OCI-LY1 (cell line): ENCODE measurements around the gene BBS12.

ENCODE experiments used
- H2AFZ ChIP-seq: fragments of 200-600 bp; sonication (generic), shearing (Covaris generic); 2 replicates; pipeline ENCODE4 v1.6.0; 2014; ENCODE audit warnings: antibody characterized with exemption, mild to moderate bottlenecking, low read length
- H3F3A ChIP-seq: fragments of 200-600 bp; sonication (generic), shearing (Covaris generic); 2 replicates; pipeline ENCODE4 v1.6.0; 2014; ENCODE audit warnings: mild to moderate bottlenecking, antibody characterized with exemption, low read length, moderate library complexity; ENCODE audit not compliant: insufficient read depth
- H3K27ac ChIP-seq: fragments of 200-600 bp; sonication (generic); 2 replicates; pipeline ENCODE4 v1.5.1; 2014; ENCODE audit warnings: low read length, mixed run types, mild to moderate bottlenecking, low read depth; ENCODE audit not compliant: poor library complexity, severe bottlenecking
- H3K27me3 ChIP-seq: fragments of 200-600 bp; sonication (generic); 2 replicates; pipeline ENCODE4 v1.6.0; 2014; ENCODE audit warnings: antibody characterized with exemption, mild to moderate bottlenecking, low read length, moderate library complexity; ENCODE audit not compliant: insufficient read depth
- H3K36me3 ChIP-seq: fragments of 200-600 bp; sonication (generic); 2 replicates; pipeline ENCODE4 v1.6.1; 2014; ENCODE audit warnings: mild to moderate bottlenecking, antibody characterized with exemption, low read length, moderate library complexity, mixed read lengths; ENCODE audit not compliant: insufficient read depth
- H3K4me1 ChIP-seq: fragments of 200-600 bp; sonication (generic); 2 replicates; pipeline ENCODE4 v1.5.1; 2014; ENCODE audit warnings: mild to moderate bottlenecking, low read length, moderate library complexity; ENCODE audit not compliant: insufficient read depth, severe bottlenecking
- H3K4me2 ChIP-seq: fragments of 200-600 bp; sonication (generic), shearing (Covaris generic); 2 replicates; pipeline ENCODE4 v1.6.1; 2014; ENCODE audit warnings: low read length
- H3K4me3 ChIP-seq: fragments of 200-600 bp; sonication (generic); 2 replicates; pipeline ENCODE4 v1.5.1; 2014; ENCODE audit warnings: low read length, low read depth, mild to moderate bottlenecking, mixed read lengths; ENCODE audit not compliant: poor library complexity, severe bottlenecking
- H3K79me2 ChIP-seq: fragments of 200-600 bp; shearing (Covaris generic); 2 replicates; pipeline ENCODE4 v1.6.1; 2016; ENCODE audit warnings: mixed run types, low read length, mixed read lengths; ENCODE audit not compliant: insufficient read depth
- H3K9ac ChIP-seq: fragments of 200-600 bp; sonication (generic), shearing (Covaris generic); 2 replicates; pipeline ENCODE4 v1.6.1; 2014; ENCODE audit warnings: mild to moderate bottlenecking, low read length, mixed read lengths
- H3K9me2 ChIP-seq: fragments of 200-600 bp; sonication (generic), shearing (Covaris generic); 2 replicates; pipeline ENCODE4 v1.6.1; 2014; ENCODE audit warnings: low read depth, mild to moderate bottlenecking, low read length, mixed read lengths
- H3K9me3 ChIP-seq: fragments of 200-600 bp; shearing (Covaris generic); 2 replicates; pipeline ENCODE4 v1.6.1; 2014; ENCODE audit warnings: low read length, mixed read lengths
- H4K20me1 ChIP-seq: fragments of 200-600 bp; sonication (generic), shearing (Covaris generic); 2 replicates; pipeline ENCODE4 v1.6.0; 2016; ENCODE audit warnings: mild to moderate bottlenecking, low read length; ENCODE audit not compliant: insufficient read depth
- EZH2 ChIP-seq: fragments of 200-600 bp; sonication (generic), shearing (Covaris generic); IDR thresholded peaks from 2 replicates; pipeline ENCODE4 v1.8.0; 2017; ENCODE audit warnings: borderline replicate concordance, mixed run types, mild to moderate bottlenecking, antibody characterized with exemption, low read length, moderate library complexity, mixed read lengths
- TF ChIP-seq, protein P1 (sequence below): fragments of 200-600 bp; sonication (generic), shearing (Covaris generic); IDR thresholded peaks from 2 replicates; pipeline ENCODE4 v1.5.1; 2017; ENCODE audit warnings: mild to moderate bottlenecking, antibody characterized with exemption, low read length, moderate library complexity, mixed read lengths

BBS12 gene

DNA sequence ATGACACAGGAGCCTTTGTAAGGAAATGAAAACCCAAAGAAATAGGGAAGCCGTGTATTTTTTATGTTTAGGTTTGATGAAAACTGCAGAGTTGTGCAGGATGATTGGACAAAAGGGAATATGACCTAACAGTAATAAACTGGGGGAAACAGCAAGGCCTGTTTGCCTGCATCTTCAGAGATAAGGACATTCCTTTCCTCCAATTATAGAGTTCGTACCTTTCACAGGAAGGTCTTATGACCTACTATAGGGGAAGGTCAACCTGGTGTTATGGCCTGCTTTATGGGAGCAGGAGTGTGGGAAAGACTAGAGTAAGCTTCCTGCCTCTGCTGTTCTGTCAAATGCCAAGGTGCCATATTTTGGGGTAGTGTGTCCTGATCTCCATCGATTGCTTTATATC lies 42.5 kb downstream of the BBS12 start:
- Histone ChIP-seq H3K36me3 (no peaks in the 10 kb centered on the region), H3K27me3 (no peaks in the 10 kb centered on the region), H3K79me2 (no peaks in the 10 kb centered on the region), H3K4me3 (no peak overlapping the region), H3F3A (no peaks in the 10 kb centered on the region), H3K4me1 (no peaks in the 10 kb centered on the region), H2AFZ (no peak overlapping the region), H3K27ac (no peak overlapping the region), H3K9me2 (no peaks in the 10 kb centered on the region), H3K9ac (no peak overlapping the region), H4K20me1 (no peaks in the 10 kb centered on the region), H3K4me2 (no peak overlapping the region), H3K9me3 (no peaks in the 10 kb centered on the region)
- TF ChIP-seq, protein P1, sequence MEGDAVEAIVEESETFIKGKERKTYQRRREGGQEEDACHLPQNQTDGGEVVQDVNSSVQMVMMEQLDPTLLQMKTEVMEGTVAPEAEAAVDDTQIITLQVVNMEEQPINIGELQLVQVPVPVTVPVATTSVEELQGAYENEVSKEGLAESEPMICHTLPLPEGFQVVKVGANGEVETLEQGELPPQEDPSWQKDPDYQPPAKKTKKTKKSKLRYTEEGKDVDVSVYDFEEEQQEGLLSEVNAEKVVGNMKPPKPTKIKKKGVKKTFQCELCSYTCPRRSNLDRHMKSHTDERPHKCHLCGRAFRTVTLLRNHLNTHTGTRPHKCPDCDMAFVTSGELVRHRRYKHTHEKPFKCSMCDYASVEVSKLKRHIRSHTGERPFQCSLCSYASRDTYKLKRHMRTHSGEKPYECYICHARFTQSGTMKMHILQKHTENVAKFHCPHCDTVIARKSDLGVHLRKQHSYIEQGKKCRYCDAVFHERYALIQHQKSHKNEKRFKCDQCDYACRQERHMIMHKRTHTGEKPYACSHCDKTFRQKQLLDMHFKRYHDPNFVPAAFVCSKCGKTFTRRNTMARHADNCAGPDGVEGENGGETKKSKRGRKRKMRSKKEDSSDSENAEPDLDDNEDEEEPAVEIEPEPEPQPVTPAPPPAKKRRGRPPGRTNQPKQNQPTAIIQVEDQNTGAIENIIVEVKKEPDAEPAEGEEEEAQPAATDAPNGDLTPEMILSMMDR: no peak
- no peak for TF ChIP-seq EZH2

DNA sequence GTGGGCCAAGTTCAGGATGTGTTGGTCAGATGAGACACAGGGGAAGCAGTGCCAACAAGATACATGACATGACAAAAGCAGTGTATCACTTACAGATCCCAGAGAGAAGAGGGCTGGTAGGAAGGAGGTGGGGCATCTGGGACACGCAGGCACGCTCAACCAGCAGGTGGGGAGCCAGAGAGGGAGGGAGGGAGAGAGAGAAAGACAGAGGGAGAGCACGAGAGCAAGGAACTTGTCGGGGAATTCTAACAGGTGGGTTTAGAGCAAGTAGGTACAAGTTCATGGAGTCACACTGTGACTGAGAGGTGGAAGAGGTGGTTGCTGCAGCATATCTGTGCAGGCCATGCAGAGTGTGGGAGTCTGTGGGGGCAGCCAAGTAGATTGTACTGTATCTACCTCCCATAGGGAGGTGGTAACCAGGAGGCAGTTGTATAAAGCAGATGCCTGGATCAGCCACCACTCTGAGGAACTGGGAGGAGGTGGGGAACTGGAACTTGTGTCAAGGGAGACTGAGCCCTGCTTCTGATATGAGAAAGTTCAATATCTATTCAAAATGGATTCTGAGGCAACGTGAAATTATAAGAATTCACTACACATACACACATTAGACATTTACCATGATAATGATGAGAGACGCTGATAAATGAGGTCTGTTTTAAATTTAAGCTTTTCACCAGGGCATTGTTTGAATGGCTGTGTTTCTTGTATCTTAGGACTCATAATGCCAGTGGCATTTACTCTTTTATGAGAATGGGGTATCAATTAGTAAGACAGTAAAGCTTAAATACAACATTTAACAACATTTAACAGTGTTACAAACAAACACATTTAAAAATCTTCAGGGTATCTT lies 43.7 kb downstream of the BBS12 start:
- TF ChIP-seq, protein P1: no peak
- TF ChIP-seq EZH2: no peak
- Histone ChIP-seq H3K9me2 (no peaks in the 10 kb centered on the region), H3K4me2 (no peak overlapping the region), H3K79me2 (no peaks in the 10 kb centered on the region), H3K27ac (no peak overlapping the region), H3K9me3 (no peaks in the 10 kb centered on the region), H3K27me3 (no peaks in the 10 kb centered on the region), H3K36me3 (no peaks in the 10 kb centered on the region), H4K20me1 (no peaks in the 10 kb centered on the region), H3K4me1 (no peaks in the 10 kb centered on the region), H3F3A (no peaks in the 10 kb centered on the region), H3K9ac (no peak overlapping the region), H3K4me3 (no peak overlapping the region), H2AFZ (no peak overlapping the region)

DNA sequence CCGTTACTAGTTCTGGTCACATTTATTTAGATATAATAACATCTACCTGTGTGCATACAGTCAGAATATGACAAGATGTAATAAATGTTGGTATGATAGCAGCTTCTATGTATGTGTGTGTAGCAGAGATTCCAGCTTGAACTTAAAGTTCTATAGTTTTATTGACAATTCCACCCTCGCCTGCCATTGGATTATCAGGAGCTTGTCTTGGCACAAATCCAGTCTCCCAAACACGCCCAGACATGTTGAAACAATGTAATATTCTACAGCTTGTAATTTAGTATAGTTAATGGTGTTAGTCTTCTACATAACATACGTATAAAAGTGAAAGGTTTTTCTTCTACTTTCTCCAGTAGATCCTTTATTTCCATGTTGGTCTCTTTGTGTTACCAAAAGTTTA lies 44.4 kb downstream of the BBS12 start:
- H4K20me1 ChIP-seq: no peaks in the 10 kb centered on the region
- H3K9me3 ChIP-seq: no peaks in the 10 kb centered on the region
- no peak overlapping the region for H3K4me2 ChIP-seq
- no peaks in the 10 kb centered on the region for H3K27me3 ChIP-seq
- H3K4me1 ChIP-seq: no peaks in the 10 kb centered on the region
- H3K36me3 ChIP-seq: no peaks in the 10 kb centered on the region
- H3K79me2 ChIP-seq: no peaks in the 10 kb centered on the region
- H3K9me2 ChIP-seq: no peaks in the 10 kb centered on the region
- H2AFZ ChIP-seq: no peak overlapping the region
- no peaks in the 10 kb centered on the region for H3F3A ChIP-seq
- no peak overlapping the region for H3K4me3 ChIP-seq
- no peak overlapping the region for H3K27ac ChIP-seq
- TF ChIP-seq, protein P1: no peak
- no peak for TF ChIP-seq EZH2
- H3K9ac ChIP-seq: no peak overlapping the region
